Activated CD4-positive, alpha-beta T cell treated with anti-CD3 and anti-CD28 coated beads for 48 hours (primary cell): ENCODE data around the gene RAD51B.
"Not testable (repeated sequence)": the region's sequence is repeated elsewhere in the genome, so short reads cannot be mapped to it uniquely, and the experiment has no call there.

Source experiments
- DNase-seq: peaks from one replicate; pipeline ENCODE4 v3.0.0-alpha.2; 2020

The RAD51B gene

DNA sequence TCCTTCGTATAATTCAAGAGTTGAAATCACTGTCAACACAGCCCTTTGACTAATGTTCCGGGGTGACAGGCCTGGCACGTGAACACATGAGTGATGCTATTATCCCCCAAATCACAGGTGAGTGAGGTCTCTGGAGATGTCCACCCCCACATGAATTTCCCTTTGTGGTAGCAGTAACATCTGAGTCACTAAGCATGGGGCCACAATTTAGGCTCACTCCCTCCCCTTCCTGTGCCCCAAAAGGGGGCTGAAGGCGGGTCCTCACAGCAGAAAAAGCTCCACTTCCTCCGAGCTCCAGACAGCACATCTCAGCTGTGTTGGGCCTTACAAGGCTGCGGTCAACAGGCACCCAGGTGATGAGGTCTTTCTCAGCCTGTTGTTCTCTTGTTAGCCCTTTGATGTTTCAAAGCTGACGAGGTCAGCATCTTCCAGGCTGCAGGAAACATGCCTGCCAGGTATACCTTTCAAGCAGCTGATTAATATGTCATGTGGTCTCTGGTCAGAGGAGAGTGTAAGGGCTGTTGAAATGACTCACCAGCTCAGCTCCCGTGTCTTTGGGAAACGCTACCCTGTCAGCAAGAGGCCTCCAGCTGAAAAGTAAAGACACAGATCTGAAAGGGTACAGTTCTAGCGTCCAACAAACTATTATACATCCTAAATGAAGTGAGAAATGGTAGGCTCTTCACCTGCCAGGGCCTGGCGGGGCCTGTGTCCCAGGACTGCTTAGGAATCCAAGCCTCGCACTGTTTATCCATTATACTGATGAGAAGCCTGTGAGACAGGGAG, 866.0 kb downstream of the RAD51B start:
- peak; percentile 82 for DNase-seq

- DNase-seq, result no peak
These were observed 866.6 kb downstream of the RAD51B start for GRCh38 chr14:68686205-68686465.

- no peak for DNase-seq
These were observed 867.1 kb downstream of the RAD51B start for GRCh38 chr14:68686724-68687123.

DNA sequence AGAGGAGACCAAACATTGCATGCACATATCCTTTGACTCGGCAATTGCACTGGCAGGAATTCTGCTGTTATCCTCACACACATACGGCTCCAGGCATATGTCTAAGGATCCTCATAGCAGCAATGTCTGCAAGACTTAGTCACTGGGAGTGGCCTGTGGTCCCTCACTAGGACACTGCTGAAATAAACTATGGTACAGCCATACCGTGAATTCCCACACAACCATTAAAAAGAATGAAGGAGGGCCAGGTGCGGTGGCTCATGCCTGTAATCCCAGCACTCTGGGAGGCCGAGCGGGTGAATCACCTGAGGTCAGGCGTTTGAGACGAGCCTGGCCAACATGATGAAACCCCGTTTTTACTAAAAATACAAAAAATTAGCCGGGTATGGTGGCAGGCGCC, 868.2 kb downstream of the RAD51B start:
- DNase-seq, result no peak

- no peak for DNase-seq
These were observed 869.3 kb downstream of the RAD51B start for GRCh38 chr14:68688872-68689371.

- DNase-seq, result no peak
These were observed 869.9 kb downstream of the RAD51B start for GRCh38 chr14:68689511-68689910.

DNA sequence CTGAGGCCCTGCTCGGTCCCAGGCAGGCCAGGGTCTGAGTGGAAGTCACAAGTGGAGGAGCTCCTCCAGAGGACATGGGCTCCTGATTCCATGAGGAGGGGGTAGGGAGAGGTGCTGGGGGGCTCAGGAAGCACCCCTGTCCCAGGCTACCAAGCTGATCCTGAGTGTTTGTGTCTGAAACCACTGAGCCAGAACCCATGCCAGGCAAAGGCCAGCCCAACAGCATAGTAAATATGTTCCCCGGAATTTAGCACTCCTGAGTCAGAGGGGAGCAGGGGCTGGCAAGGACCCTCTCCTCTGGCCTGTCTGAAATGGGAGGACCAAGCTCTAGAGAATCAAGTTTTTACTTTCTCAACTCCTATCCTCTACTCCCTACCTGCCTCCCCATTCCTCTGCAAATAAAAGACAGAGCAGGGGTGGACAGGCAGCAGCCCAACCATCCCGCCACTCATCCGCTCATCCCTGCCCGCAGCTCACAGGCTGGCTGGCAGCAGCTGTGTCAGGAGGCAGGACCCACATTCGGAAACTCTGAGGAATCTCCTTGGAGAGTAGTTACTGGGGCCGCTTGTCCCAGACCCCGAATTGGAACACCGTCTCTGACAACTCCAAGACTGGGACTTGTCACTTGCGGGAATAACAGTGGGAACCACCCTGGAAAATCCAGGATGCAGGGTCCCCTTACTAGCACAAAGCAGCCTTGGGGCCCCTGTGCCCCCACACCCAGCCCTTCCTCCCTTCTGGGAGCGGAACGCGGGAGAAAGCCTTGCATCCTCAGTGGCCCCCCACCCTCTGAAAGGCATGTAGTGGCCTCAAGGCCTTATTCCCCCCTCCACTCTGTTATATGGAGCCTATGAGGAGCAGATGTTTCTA, 870.7 kb downstream of the RAD51B start:
- DNase-seq, result no peak

- DNase-seq, result no peak
These were observed 871.6 kb downstream of the RAD51B start for GRCh38 chr14:68691031-68691791.

- DNase-seq, result no peak
These were observed 872.2 kb downstream of the RAD51B start for GRCh38 chr14:68691792-68692118.

DNA sequence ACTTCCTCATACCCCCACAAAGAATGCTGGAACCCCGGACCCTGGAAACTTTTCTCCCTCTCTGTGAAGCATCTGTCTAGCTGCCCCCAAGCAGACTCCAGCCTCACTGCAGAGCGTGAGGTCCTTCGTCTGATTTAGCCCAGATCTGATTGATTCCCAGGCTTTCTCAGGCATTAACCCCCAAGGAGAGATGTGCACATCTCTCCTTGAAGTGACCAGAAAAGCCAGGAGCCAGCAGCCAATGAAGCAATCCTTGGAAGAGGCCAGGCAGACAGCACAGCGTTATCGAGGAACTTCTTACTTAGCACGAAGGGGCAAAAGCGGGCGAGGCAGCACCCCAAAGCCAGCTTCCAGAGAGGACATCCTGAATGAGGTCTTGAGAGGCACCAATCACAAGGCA, 872.6 kb downstream of the RAD51B start:
- DNase-seq, result no peak

- DNase-seq, result no peak
These were observed 873.6 kb downstream of the RAD51B start for GRCh38 chr14:68692916-68693771.

GRCh38 chr14:68693926-68694325, 874.3 kb downstream of the RAD51B start:
- DNase-seq, result no peak

DNA sequence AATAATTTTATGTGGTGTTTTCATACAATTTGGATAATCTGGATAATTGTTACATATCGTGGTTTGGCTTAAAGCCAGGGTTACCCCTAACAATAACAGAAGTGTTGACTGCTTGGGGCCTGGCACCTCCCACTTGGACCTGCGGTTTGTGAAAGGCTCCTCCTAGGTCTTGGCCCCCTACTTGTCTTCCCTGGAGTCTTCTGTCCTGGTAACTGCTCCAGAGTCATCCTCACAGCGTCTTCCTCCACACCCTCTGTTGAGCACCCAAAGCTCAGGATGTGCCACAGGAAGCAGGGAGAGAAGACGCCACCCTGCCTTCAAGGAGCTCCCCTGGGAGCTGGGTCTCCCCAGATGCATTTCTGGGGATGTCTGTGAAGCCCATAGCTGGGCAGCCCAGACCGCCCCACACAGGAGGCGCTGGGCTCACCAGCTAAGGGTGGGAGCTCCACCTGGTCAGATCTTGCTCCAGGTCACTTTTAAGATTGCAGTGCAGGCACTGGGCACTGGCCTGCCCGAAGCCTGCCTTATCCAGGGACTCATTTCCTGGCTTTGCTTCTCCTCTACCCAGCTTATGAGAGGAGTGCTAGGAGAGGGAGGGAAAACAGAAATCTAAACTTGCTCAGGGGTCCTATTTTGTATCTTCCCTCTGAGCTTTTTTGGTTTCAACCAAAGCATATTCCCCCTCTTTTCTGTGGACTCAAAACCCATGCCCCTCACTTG, 875.1 kb downstream of the RAD51B start:
- no peak for DNase-seq

DNA sequence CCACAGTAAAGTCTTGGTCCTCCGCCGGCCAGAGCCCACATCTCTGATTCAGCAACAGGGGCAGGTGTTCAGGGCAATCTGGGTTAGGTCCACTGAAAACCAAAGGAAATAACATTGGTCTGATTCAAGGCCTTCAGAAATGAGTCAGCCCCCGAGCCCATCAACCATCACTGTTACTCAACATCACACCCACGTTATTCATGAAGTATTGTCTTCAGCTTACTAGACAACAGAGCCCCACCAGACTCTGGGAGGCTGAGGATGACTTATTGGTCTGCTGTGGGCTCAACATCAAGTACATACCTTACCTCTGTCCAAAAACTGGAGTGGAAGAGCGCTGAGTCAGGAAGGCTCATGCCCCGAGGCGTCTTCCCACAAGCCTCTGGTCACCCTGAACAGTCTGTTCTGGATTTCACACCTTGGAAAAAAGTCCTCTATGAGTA, 875.8 kb downstream of the RAD51B start:
- peak; percentile 51 for DNase-seq

- DNase-seq, result no peak
These were observed 876.3 kb downstream of the RAD51B start for GRCh38 chr14:68695856-68696255.

DNA sequence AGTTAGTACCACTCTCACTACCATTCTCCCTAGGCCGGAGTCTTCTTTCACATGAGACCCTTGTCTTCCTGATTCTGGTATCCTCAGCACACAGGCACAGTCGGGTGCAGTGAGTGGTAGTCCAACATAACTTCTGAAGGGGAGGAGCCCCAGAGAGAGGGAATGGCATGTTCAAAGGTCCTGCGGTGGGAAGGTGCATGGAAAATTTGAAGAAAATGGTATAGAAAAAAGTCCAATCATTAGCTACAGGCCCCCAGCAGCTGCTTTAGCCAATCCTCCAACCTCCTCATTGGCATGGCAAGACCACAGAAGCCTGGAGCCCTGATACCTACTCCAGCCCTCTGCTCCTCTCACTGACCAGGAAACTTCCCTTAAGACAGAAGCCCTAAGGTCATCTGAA, 876.7 kb downstream of the RAD51B start:
- DNase-seq, result no peak

- DNase-seq, result no peak
These were observed 877.3 kb downstream of the RAD51B start for GRCh38 chr14:68696721-68697495.

DNA sequence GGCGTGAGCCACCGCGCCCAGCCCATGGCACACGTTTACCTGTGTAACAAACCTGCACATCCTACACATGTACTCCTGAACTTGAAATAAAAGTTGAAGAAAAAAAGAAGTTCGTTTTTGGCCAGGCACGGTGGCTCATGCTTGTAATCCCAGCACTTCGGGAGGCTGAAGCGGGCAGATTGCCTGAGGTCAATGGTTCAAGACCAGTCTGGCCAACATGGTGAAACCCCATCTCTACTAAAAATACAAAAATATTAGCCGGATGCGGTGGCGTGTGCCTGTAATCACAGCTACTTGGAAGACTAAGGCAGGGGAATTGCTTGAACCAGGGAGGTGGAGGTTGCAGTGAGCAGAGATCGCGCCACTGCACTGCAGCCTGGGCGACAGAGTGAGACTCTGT, 879.2 kb downstream of the RAD51B start:
- DNase-seq, result not testable (repeated sequence)

GRCh38 chr14:68701001-68701741, 881.6 kb downstream of the RAD51B start:
- DNase-seq, result no peak

GRCh38 chr14:68702135-68702534, 882.6 kb downstream of the RAD51B start:
- DNase-seq, result no peak
